CD4-positive, alpha-beta T cell treated with Interleukin-21 for 1 hour (primary cell): ENCODE results near the gene GNB1L.

Experiments
- DNase-seq: peaks from one replicate; pipeline ENCODE4 v3.0.0-alpha.2; 2020

The GNB1L gene

DNA sequence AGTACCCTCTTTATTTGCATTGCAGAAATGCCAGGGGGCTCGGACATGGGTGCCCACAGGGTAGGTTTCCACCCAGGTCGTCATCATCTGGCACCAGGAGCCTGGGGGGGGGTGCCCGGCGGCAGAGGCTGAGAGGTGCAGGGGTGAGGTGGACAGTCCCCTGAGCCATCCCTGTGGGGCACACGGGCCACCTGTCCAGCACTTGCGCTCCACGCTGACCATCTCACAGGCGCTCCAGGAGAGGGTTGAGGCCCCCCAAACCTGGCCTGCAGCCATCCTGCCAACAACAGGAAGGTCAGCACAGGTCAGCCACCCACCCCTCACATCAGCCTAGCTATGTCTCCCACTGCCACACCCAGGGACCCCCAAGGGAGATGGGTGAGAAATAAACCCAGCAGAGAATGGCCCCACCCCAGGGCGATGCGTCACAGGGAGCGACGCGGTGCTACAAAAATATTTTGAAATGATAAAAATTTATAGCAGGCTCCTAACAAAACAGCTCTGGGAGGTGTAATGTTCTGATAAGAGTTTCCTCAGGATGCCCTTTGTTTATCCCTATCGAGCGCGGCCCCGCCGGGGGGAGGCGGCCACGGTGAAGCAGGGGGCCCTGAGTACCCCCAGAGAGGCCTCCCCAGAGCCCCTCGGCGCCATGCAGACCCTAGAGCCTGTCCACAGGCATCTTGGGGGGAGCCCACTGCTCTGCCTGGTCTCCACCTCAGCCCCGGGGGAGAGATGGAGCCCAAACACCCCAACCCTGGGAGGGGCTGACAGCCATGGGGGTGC, 21.0 kb upstream of the GNB1L start:
- DNase-seq: no peak

DNA sequence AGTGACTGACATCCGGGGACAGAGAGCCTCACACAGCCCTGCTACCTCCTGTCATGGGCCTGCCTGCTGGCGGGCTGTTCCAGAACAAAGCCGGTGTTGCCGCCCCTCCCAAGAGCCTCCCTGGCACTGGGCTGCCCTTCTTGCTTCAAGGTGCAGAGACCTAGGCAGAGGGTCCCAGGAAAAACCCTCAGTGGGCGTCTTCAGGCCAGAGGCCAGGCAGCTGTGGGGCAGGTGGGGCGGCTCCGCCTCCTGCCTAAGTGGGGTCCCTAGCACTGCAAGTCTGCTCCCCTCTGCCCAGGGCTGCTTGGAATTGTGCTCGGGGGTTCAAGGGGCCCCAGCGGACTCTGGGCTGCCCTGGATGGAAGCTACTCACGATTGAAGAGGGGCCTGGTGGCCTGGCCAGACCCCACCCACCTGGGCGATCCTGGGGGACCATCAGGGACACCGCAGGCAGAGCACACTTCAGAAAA, 20.4 kb upstream of the GNB1L start:
- no peak for DNase-seq

DNA sequence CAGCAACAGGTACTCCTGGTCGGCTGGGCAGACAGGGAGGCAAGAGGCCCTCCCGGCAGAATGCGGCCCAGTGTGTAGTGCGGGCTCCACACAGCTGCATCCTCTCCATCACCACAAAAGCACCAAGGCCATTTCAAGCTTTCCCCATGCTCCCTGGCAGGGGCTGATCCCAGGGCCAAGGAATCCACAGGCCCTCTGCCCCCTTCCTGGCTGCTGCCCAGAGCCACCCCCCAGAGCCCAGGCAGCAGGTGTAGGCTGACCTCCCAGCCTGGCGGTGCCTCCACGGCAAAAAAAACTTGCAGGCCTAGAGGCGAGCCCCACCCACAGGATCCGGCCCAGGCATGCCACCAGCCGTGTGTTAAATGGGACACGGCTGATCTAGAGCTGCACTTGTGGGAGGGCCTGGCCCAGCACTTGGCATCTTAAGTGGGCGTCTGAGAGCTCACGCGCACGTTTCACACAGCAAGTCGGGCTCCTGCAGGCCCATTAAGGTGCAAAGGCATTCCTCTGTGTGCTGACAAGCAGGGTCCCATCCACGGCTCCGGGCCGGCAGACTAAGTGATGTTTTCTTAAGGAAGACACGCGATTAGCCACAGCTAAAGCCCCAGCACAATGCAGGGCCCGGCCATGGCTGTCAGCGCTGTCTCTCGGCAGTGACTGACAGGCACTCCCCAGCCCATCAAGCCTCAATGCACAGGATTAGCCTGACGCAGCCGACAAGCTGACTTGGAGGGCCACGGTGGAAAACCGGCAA, 19.8 kb upstream of the GNB1L start:
- peak; percentile 31 for DNase-seq

DNA sequence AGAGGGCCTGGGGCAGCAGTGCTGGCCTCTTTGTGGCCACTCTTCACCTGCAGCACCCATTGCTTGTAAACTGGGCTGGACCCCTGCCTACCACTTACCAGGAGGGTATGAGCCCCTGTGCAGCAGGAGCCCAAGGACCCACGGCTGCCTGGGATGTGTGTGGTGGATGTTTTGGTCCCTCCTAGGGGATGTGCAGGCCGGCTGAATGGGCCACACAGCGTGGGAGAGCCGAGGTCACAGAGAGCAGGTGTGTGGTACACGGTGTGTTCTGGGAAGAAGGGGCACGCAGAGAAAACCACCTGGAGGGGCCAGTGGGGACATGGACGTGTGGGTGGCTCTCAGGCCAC, 19.3 kb upstream of the GNB1L start:
- no peak for DNase-seq

DNA sequence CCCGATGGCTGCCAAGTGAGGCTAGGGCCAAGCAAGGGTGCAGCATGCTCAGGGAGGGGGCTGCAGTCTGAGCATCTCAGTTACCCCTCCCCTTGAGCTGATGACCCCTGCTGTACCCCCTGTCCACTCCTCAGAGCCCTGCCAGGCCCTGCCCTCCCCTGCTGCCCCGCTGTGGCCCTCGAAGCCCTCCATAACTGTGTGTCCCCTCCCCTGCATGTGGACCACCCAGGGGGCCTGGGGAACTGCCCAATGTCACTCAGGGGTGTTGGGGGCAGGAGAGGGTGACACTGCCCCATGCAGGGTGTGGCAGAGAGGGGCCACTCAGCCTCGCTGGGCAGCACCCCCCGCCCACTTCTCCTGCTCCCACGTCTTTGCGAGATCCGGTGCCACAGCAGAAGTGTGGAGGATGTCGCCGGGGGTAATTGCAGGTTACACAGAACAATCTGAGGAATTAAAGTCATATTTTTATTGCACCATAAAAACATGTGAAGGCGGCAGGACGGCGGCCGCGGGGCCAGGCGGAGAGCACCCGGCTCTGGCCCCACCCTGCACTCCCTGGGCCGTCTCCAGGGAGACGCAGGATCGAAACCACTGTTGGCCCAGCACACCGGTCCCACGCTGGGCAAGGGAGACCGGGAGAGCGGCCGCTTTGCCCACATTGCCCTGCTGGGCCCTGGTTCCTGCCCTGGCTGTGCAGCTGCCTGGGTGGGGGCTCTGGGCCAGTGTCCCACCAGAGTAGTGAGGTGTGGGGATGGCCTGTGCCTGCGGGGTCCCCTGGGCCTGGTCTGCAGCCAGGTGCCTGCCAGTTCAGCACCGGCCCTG, 18.7 kb upstream of the GNB1L start:
- no peak for DNase-seq

DNA sequence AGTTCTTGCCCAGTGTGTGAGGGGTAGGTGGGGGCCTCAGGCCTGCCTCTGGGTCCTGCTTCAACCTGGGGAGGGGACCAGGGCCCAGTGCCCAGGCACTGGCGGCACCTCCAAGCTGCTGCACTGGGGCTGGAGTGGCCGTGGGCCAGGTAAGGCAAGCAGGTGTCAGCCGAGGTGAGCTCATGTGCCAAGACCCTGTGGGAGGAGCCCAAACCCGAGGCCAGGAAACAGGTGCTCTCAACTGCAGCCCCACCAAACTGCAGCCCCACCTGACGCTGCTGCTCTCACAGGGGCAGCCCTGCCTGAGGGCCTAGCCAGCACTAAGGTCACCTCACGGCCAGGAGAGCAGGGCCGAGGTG, 18.1 kb upstream of the GNB1L start:
- no peak for DNase-seq

DNA sequence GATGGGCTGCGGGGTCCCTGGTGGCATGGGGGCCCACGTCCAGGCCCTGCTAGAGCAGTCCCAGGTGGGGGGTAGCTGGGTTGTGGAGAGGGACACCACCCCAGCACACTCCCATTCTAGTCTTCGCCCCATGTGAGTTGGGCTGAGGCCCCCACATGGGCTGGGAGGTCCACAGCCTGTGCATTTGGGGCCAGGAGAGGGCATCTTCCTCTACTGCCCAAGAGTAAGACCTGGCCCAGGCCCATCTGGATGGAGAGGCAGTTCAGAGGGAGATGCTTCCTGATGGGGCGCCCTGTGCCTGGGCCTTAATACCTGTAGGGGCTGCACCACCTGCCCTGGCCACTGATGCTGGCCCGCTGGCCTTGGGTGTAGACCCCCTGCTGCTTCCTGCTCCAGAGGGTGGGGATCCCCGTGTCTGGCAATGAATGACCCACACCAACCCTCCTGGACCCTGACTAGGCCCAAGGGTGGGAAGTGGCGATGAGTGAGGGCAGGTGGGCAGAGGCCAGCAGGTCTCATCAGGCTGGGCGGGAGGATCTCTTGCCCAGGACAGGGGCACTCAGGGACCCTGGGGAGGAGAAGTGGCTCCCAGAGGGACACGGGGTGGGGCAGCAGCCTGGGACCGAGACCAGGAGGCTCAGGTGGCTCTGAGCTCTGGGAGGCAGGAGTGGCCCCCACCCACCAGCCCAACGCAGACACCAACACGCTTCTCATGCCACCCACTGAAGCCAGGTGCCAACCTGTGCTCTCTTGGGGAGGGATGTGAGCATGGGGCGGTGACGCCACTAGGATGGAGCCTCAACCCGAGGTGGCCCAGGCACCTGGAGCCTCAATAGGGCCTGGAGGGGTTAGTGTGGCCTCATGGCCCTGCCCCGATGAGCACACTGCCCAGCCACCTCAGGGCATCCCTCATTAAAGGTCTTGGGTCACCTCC, 17.4 kb upstream of the GNB1L start:
- no peak for DNase-seq

DNA sequence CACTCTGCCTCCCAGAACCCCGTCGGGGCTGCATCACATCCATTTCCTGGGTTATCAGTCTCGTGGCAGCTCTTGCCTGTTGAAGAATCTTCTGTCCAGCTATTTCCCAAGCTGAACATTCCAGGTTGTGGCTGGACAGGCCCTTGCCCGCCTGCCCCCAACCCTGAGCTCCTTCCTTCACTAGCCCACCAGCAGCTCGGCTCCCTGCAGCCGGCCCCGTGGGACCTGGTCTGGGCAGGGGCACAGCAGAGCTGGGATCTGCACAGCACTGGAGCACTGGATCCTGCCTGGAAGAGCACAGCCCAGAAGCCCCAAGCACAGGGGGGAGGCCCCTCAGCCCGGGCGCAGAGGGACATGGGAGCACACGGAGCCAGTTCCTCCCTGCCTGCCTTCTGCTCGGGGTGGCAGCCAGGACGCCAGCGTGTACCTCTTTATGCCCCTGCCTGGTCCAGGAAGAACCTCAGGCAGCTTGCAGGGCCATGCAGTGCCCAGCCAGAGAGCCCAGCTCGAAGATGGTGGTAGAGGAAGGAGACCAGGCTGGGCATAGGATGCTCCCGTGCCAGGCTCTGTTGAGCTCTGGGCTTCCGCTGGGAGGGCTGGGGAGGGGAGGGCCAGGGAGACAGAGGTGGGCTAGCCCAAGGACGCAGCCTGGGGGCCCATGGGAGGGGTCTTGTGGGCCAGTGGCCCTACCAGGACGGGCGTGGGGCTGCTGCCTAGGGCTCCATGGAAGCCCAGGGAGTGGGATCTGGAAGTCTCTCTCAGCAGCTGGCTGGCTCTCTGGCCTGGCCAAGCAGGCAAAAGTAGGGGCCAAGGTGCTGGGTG, 16.6 kb upstream of the GNB1L start:
- DNase-seq: no peak

DNA sequence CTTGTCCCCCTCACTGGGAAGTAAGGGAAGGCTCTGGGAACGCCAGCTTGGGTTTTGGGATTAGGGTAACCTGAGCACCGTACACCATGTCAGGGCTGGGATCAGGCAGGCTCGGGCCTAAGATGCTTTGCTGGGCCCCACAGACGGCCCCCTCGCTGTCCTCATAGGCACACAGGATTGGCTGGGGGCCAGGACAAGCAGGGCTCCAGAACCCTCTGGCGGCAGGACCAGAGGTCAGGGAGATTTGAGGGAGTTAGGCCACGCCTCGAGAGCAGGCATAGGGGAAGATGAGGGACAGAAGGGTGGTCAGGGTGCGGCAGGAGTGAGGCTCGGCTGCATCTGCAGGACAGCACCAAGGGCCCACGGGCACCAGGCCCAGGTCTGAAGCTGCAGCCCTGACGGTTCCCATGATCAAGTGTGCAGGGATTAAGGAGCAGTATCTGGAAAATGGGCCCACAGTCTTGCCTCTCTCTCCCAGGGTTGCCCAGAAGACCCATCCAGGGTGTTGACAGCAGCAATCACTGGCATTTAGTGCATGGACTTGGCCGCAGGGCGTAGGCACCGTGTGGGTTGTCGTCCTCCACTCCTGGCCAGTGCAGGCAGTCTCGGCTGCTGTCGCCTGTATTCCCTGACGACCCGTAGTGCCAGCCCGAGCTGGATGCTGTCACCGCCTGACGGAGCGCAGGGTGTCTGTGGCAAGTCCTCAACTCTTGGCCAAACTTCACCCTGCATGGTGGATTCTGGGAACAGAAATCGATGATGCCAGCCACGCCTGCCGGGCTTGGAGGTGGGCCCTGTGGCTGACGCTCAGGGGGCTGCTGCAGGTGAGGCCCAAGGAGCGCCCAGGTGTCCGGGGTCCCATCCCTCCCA, 15.7 kb upstream of the GNB1L start:
- no peak for DNase-seq

DNA sequence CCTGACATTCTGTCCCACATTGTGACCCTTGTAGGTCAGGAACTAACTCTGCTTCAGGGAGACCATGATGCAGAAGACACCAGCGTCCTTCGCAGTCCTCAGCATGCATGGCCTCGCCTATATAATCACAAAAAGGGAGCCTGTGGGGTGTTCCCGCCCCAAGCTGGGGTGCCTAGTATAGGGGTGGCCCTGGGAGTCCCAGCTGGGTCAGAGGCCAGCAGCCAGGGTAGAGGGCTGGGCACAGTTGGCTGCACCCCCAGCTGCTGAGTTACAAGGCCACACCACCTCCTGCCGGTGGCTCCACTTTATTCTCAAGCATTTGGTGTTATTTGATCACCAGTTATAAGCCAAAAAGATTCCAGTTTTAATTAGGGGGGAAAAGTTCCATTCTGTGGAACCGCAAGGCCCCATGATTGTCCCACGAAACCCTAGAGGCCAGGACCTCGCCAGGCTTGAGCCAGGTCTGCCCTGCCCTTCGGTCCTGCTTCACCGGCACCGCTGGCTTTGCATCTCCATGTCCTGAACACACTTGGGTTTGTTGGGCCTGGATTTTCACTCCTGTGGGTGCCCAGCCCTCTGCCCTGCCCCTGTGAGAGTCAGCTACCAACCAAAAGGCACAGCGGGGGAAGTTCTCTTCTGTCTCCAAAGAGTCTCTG, 15.0 kb upstream of the GNB1L start:
- no peak for DNase-seq

DNA sequence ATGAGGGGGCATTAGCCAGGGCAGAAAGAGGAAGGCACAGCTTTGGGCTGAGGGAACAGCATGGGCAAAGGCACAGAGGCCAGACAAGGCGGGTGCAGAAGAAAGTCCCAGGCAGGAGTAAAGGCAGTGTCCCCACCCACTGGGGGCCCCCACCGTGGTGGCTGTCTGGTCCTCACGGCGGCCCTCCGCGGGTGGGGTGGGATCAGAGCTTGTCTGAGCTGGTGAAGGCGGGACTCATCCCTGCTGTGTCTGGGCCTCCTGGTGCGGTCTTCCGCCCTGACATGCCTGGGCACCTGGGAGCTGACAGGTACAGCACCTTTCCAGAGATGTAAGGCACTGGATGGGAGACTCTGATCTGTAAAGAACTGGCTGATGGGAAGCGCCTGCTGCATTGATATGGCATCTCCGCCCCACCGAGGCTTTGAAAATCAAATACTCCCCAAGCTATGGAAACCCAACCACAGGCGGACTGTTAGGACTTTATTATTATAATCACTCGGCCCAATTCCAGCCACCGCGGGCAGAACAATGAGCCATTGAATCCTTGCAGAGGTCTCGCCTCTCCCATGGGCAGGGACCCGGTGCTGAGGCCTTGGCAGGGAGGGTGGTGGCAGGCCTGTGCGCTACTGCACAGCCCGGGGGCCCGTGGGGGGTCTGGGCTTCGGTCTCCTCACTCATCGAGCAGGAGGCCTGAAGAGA, 14.2 kb upstream of the GNB1L start:
- no peak for DNase-seq

DNA sequence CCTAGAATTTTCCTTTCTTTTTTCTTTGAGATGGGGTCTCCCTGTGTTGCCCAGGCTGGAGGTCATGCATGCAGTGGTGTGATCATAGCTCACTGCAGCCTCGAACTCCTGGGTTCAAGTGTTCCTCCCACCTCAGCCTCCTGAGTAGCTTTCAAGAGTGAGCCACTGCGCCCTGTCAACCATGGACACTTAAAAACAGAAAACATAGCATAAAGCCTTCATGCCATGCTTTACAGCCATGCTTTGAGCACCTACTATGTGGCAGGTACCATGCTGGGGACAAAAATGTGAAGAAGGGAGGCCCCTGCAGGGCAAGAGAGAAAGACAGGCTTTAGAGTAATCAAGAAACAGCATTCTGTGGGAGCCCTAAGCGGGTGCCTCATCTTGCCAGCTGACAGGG, 13.7 kb upstream of the GNB1L start:
- DNase-seq: no peak

DNA sequence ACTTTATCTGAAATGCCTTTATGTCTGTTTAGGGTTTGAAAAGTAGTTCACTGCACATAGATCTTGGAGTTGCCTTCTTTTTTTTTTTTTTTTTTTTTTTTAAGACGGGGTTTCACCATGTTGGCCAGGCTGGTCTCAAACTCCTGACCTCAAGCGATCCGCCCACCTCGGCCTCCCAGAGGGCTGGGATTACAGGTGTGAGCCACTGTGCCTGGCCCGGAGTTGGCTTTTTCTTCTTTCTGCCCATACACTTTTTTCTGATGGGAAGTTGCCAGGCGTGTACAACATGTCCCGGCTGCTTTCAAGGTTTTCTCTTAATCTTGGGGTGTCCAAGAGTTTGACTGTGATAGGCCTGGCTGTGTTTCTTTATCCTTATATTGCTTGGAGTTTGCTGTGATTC, 12.9 kb upstream of the GNB1L start:
- no peak for DNase-seq

DNA sequence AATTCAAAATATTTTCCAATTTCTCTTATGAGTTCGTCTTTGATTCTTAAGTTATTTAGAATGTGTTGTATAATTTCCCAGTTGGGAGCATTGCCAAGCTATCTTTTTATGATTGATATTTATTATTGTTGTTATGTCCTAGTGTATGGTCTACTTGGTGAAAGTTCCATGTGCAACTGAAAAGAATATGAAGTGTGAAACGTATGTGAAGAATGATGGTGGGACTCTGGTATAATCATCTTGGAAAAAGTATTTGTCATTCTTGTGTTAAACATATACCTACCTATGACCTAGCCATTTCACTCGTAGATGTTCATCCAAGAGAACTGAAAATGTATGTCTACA, 12.0 kb upstream of the GNB1L start:
- no peak for DNase-seq

DNA sequence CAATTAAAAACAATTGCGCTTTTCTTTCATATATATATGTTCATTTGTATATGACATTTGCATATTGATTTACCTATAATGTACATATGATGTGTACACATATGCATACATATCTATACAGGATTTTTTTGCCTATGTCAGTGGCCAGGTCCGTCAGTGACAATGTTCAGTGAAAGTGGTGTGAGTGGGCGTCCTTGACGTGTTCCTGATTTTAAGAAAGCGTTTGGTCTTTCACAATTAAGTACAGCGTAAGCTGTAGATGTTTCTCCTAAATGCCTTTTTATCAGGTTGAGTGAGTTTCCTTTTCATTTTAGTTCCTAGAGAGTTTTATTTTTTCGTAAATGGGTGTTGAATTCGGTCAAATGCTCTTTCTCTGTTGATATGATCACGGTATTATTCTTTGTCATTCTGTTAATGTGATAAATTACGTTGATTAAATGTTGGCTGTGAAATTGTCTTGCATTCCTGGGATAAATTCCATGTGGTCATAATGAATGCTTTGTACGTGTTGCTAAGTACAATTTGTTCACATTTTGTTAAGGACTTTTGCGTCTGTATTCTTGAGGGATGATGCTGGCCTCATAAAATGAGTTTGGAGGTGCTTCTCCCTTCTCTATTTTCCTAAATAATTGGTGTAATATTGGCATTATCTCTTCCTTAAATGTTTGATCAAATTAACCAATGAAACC, 10.6 kb upstream of the GNB1L start:
- DNase-seq: no peak

DNA sequence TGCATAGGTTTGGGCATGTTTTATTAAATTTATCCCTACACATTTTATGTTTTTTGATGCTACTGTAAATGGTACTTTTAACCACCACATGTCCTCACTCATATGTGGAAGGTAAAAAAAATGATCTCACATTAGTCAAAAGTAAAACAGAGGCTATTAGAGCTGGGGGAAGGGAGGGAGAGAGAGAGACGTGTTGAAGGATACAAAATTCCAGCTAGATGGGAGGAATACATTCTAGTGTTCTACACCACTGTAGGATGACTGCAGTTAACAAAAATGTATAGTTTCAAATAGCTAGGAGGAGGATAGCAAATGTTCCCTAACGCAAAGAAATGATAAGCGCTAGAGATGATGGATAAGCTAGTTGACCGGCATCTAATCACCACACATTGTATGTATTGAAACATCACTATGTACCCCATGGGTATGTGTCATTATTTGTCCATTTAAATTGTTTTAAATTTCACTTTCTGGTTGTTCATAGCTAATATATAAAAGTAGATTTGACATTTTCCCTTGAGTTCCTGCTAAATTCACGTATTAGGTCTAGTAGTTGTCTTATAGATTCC, 9.9 kb upstream of the GNB1L start:
- DNase-seq: no peak

DNA sequence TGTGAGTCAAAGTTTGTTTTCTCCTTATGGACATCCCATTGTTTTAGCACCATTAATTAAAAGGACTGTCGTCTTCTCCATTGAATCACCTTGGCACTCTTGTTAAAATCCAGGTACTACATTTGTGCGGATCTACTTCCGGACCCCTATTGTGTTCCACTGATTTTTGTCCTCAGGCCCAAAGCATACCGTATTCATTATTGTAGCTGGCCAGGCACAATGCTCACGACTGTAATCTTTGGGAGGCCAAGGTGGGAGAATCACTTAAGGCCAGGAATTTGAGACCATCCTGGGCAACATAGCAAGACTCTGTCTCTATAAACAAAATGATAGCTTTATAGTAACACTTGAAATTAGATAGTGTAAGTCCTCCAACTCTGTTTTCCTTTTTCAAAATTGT, 8.9 kb upstream of the GNB1L start:
- no peak for DNase-seq

DNA sequence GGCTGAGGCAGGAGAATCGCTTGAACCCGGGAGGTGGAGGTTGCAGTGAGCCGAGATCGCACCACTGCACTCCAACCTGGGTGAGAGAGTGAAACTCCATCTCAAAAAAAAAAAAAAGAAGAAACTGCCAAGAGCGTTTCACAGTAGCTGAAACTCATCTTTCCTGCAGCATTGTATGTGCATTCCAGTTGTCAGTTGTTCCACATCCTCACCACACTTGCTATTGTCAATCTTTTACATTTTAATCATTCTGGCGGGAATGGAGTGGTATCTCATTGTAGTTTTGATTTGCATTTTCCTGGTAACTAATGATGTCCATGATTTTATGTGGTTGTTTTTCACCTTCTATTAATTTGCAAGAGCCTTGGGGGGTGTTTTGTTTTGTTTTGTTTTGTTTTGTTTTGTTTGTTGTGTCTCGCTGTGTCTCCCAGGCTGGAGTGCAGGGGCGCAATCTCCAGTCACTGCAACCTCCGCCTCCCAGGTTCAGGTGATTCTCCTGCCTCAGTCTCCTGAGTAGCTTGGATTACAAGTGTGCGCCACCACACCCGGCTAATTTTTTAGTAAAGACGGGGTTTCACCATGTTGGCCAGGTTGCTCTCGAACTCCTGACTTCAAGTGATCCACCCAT, 8.1 kb upstream of the GNB1L start:
- DNase-seq: no peak
